Lung (tissue), 12 donors: ENCODE measurements around the gene ARID4B. TPM values are rescaled to one million over a fixed set of nuclear protein-coding genes. Genes with fewer than 3 reads are reported as not detected.

Source experiments
- ATAC-seq: fragments of 200-7000 bp; cut with Tn5 transposase; one replicate; pipeline ENCODE4 v1.9.1; 2020; ENCODE audit warnings: moderate number of reproducible peaks; ENCODE audit not compliant: insufficient read depth, low FRiP score
- DNase-seq, 3 donors: peaks; one replicate each; pipeline ENCODE4 v3.0.0-alpha.2; 2013 to 2017
- H3K27ac ChIP-seq, 2 donors: one replicate each; pipeline ENCODE4 v1.5.1; 2013; ENCODE audit warnings: mild to moderate bottlenecking in 2 of 2, moderate library complexity in 2 of 2, control low read depth in 1 of 2, inconsistent platforms in 1 of 2, low read depth in 1 of 2, low read length in 1 of 2
- H3K27me3 ChIP-seq, 3 donors: one replicate each; pipeline ENCODE4 v1.5.1; 2013; ENCODE audit warnings: low read length in 2 of 3; ENCODE audit not compliant: control insufficient read depth in 3 of 3, insufficient read depth in 3 of 3
- H3K36me3 ChIP-seq, 4 donors: one replicate each; pipeline ENCODE4 v1.5.1; 2013; ENCODE audit warnings: low read length in 4 of 4, mild to moderate bottlenecking in 1 of 4, moderate library complexity in 1 of 4; ENCODE audit not compliant: control insufficient read depth in 4 of 4, insufficient read depth in 4 of 4
- H3K4me1 ChIP-seq, 5 donors: one replicate each; pipeline ENCODE4 v1.5.1; 2013; ENCODE audit warnings: low read length in 5 of 5, mild to moderate bottlenecking in 2 of 5, moderate library complexity in 1 of 5; ENCODE audit not compliant: control insufficient read depth in 5 of 5, insufficient read depth in 5 of 5
- H3K4me3 ChIP-seq: one replicate; pipeline ENCODE4 v1.5.1; 2013; ENCODE audit warnings: mild to moderate bottlenecking, control low read depth, moderate library complexity
- H3K9ac ChIP-seq, 2 donors: one replicate each; pipeline ENCODE4 v1.5.1; 2013; ENCODE audit warnings: low read length in 2 of 2, control low read depth in 1 of 2; ENCODE audit not compliant: insufficient read depth in 1 of 2
- H3K9me3 ChIP-seq, 4 donors: one replicate each; pipeline ENCODE4 v1.5.1; 2013; ENCODE audit warnings: low read length in 3 of 4, mild to moderate bottlenecking in 1 of 4, moderate library complexity in 1 of 4; ENCODE audit not compliant: control insufficient read depth in 4 of 4, insufficient read depth in 3 of 4
- WGBS, 2 donors: extraction: QIAGEN DNeasy Blood & Tissue Kit; methylation state at CpG; one replicate each; pipeline ENCODE4 v1.1.7; 2013; 5-methylcytosine and 5-hydroxymethylcytosine counted together
- polyA plus RNA-seq, 2 donors: library from polyadenylated mRNA; stranded (reverse); fragments of 200-250 nt; gene quantifications; one replicate each; pipeline ENCODE4 v1.2.1, GENCODE V29; 2013
- total RNA-seq, 2 donors: library from RNA; depleted of rRNA in 1 of 2; stranded (reverse); fragments of >200 nt in 1 of 2; gene quantifications; one replicate each; pipeline ENCODE4 v1.2.1, GENCODE V29; 2014 to 2021
- TF ChIP-seq, protein P1 (sequence below): IDR thresholded peaks from 2 replicates; pipeline ENCODE4 v1.5.1; 2012; ENCODE audit warnings: mild to moderate bottlenecking; ENCODE audit errors: control extremely low read depth, extremely low read depth
- donor health status: control.
- donor health status: control.
- donor health status: Bipolar disorder and iron deficiency.
- donor health status: healthy.
- donor health status: DM: yes; HTN: yes; CAD: no.

The ARID4B gene
- total and polyA plus RNA-seq, 4 donors, result 15.8 to 99.7 (median 23.0) TPM

DNA sequence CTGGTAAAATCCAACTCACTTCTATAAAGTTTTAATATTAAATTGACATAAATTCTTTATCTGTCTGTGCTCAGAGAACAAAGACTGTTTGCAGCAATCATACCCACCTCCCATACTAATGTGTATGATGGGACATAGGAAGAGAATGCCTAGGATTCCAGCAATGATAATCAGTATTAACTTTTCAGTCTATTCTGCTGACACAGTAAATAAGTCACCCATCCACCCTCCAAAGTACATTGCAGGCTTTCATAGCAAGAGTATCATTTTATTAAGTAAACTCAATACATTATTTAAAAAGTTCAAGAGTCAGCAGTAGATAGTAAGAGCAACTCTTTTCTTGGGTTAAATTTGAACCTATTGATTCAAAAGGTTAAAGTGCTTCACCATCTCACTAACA, 175.7 kb downstream of the ARID4B start:
- Histone ChIP-seq H3K27ac (no peak overlapping the region), H3K9ac (no peak overlapping the region), H3K27me3 (no peaks in the 10 kb centered on the region), H3K9me3 (no peaks in the 10 kb centered on the region), H3K4me1 (no peaks in the 10 kb centered on the region), H3K36me3 (peaks cover 10 to 39% (median 18%) of the 10 kb centered on the region in 4 donors), H3K4me3 (no peak overlapping the region)
- no peak for ATAC-seq
- no peak for DNase-seq
- TF ChIP-seq, protein P1, sequence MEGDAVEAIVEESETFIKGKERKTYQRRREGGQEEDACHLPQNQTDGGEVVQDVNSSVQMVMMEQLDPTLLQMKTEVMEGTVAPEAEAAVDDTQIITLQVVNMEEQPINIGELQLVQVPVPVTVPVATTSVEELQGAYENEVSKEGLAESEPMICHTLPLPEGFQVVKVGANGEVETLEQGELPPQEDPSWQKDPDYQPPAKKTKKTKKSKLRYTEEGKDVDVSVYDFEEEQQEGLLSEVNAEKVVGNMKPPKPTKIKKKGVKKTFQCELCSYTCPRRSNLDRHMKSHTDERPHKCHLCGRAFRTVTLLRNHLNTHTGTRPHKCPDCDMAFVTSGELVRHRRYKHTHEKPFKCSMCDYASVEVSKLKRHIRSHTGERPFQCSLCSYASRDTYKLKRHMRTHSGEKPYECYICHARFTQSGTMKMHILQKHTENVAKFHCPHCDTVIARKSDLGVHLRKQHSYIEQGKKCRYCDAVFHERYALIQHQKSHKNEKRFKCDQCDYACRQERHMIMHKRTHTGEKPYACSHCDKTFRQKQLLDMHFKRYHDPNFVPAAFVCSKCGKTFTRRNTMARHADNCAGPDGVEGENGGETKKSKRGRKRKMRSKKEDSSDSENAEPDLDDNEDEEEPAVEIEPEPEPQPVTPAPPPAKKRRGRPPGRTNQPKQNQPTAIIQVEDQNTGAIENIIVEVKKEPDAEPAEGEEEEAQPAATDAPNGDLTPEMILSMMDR, result no peak

DNA sequence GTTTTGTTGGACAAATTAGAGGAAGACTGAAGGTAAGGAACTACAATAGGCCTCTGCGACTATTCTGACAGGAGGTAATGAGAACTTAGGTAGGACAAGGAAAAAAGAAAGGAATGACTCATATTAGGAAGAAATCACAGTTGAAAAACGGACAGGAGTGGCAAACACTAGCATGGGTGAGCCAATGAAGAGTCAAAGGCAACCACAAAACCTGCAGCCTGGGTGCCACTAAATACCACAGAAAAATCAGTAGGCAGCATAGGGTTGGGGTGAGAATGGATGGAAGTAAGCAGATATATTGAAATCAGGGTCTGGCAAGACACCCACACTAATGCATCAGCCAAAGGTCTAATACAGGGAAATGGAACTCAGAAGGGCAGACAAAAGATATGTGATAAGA, 176.9 kb downstream of the ARID4B start:
- peaks cover 13 to 33% (median 18%) of the 10 kb centered on the region in 4 donors for H3K36me3 ChIP-seq
- H3K9ac ChIP-seq, result no peak overlapping the region
- H3K27ac ChIP-seq, result no peak overlapping the region
- H3K4me1 ChIP-seq, result no peaks in the 10 kb centered on the region
- no peak for DNase-seq
- H3K9me3 ChIP-seq, result no peaks in the 10 kb centered on the region
- no peak for ATAC-seq
- TF ChIP-seq, protein P1, result no peak
- H3K27me3 ChIP-seq, result no peaks in the 10 kb centered on the region
- no peak overlapping the region for H3K4me3 ChIP-seq
- 83 to 93% methylated on average over 2 of the region's 2 CpGs for WGBS, 2 donors

DNA sequence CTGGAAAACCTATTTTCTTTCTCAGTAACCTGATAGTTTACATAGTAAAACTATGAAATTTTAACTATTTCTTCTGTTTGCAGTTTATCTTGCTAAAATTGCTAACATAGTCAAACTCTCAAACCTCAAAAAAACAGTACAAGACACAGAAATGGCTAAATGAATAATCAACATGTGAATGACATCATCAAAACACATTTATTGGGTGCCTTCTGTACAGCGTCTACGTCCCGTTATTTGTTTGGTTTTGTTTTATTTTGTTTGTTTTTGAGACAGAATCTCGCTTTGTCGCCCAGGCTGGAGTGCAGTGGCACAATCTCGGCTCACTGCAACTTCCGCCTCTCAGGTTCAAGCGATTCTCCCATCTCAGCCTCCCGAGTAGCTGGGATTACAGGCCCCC, 178.2 kb downstream of the ARID4B start:
- no peaks in the 10 kb centered on the region for H3K9me3 ChIP-seq
- TF ChIP-seq, protein P1, result no peak
- no peaks in the 10 kb centered on the region for H3K4me1 ChIP-seq
- no peak overlapping the region for H3K4me3 ChIP-seq
- no peaks in the 10 kb centered on the region for H3K27me3 ChIP-seq
- DNase-seq, result no peak
- H3K27ac ChIP-seq, result no peak overlapping the region
- no peak for ATAC-seq
- 97% methylated on average over 9 of the region's 9 CpGs for WGBS, 2 donors
- H3K36me3 ChIP-seq, result peaks cover 18 to 38% (median 24%) of the 10 kb centered on the region in 4 donors
- no peak overlapping the region for H3K9ac ChIP-seq

DNA sequence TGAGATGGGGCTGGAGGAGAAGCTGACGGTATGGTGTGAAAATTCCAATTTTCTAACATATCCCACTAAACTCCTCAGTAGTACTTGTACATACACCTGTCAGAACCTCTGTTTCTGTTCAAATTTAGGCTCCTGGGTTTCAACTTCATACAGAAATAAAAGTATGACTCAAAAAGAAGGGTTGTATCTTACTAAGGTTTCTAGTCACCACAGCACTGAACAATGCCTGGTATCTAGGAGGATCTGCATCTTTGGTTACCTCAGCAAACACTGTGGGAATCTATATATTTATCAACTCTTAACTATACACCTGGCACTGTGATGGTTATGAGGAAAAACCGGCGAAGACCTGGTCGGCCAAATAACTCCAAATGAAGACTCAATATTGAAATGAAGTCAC, 180.7 kb downstream of the ARID4B start:
- H3K36me3 ChIP-seq, result peaks cover 22 to 36% (median 28%) of the 10 kb centered on the region in 4 donors
- 97 to 98% methylated on average over 4 of the region's 4 CpGs for WGBS, 2 donors
- H3K27me3 ChIP-seq, result no peaks in the 10 kb centered on the region
- H3K27ac ChIP-seq, result no peak overlapping the region
- no peak overlapping the region for H3K9ac ChIP-seq
- DNase-seq (no peak), ATAC-seq (no peak)
- no peaks in the 10 kb centered on the region for H3K9me3 ChIP-seq
- no peaks in the 10 kb centered on the region for H3K4me1 ChIP-seq
- TF ChIP-seq, protein P1, result no peak
- no peak overlapping the region for H3K4me3 ChIP-seq
